ENCODE measurements around the gene ZBTB7B. TPM values are rescaled to one million over a fixed set of nuclear protein-coding genes. Genes with fewer than 3 reads are reported as not detected.

Gene ZBTB7B
- total and polyA plus RNA-seq, 9 of the 15 experiments (the other 6 are each of a cell fraction or from before 2014, with no cell fraction given) = 0.04 to 46.5 (median 15.2) TPM

- Histone ChIP-seq H3K27ac (ENCODE audit: extremely low read depth, low read depth, low read length) (no peak overlapping the region), H3K4me3 (no peak overlapping the region), H2AFZ (ENCODE audit: low read depth, low read length) (no peak overlapping the region), H3K36me3 (ENCODE audit: control insufficient read depth, insufficient read depth, low read length) (0 out of 3 replicates have a peak, but pooled peaks cover 4% of the 10 kb centered on the region), H3K27me3 (ENCODE audit: control insufficient read depth in 2 of 2, insufficient read depth in 2 of 2, low read length in 2 of 2) (no peaks in the 10 kb centered on the region), H3K9ac (ENCODE audit: insufficient read depth in 1 of 2, low read depth in 2 of 2, low read length in 2 of 2) (peak overlapping the region in 1 of 2 experiments; percentile 70; a peak in 1 of 4 replicates), H4K20me1 (replicated peaks; ENCODE audit: control insufficient read depth, insufficient read depth, low read length) (no peaks in the 10 kb centered on the region), H3K9me1 (ENCODE audit: control insufficient read depth, insufficient read depth, low read length) (no peaks in the 10 kb centered on the region), H3K4me2 (ENCODE audit: insufficient read depth, low read length) (no peak overlapping the region), H3K9me3 (replicated peaks; ENCODE audit: control insufficient read depth, insufficient read depth, low read depth, low read length) (no peaks in the 10 kb centered on the region), H3K79me2 (ENCODE audit: control insufficient read depth, insufficient read depth, low read length) (peaks cover 14% of the 10 kb centered on the region), H3K4me1 (replicated peaks in 1 of 2; ENCODE audit: control insufficient read depth in 2 of 2, insufficient read depth in 2 of 2, low read length in 2 of 2) (peaks cover 38 to 59% of the 10 kb centered on the region in 2 experiments)
- no peak for FAIRE-seq
- CTCF ChIA-PET (ENCODE audit: low intra/inter-chr PET ratio) = interaction anchor here (0.6 to 1.8 kb wide), 5 partner anchors 23 to 439 kb away, joined by 3 to 5 read pairs (median 3); partner anchors contain the start of gene PBXIP1
- 84% methylated on average over 9 of the region's 16 CpGs for WGBS (ENCODE audit: insufficient coverage, low coverage, missing lambda C conversion rate)
- in situ Hi-C loops (cut with MboI) = no loop called here
- TF ChIP-seq YY1 (IDR thresholded peaks at IDR 0.05; ENCODE audit: borderline replicate concordance in 1 of 3, control insufficient read depth in 1 of 3, extremely low read depth in 1 of 3, insufficient read depth in 3 of 3, insufficient read length in 1 of 3, insufficient replicate concordance in 2 of 3, low read depth in 1 of 3, low read length in 2 of 3) = no peak
- TF ChIP-seq RAD21 (CRISPR knock-in tag; conservative IDR thresholded peaks at IDR 0.05 in 1 of 2, IDR thresholded peaks at IDR 0.05 in 1 of 2) = 0 out of 4 replicates have a peak, but pooled peaks of 1 of the 2 experiments have one; percentile 12
- TF ChIP-seq, protein P1, sequence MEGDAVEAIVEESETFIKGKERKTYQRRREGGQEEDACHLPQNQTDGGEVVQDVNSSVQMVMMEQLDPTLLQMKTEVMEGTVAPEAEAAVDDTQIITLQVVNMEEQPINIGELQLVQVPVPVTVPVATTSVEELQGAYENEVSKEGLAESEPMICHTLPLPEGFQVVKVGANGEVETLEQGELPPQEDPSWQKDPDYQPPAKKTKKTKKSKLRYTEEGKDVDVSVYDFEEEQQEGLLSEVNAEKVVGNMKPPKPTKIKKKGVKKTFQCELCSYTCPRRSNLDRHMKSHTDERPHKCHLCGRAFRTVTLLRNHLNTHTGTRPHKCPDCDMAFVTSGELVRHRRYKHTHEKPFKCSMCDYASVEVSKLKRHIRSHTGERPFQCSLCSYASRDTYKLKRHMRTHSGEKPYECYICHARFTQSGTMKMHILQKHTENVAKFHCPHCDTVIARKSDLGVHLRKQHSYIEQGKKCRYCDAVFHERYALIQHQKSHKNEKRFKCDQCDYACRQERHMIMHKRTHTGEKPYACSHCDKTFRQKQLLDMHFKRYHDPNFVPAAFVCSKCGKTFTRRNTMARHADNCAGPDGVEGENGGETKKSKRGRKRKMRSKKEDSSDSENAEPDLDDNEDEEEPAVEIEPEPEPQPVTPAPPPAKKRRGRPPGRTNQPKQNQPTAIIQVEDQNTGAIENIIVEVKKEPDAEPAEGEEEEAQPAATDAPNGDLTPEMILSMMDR (IDR thresholded peaks at IDR 0.05 in 2 of 3, conservative IDR thresholded peaks at IDR 0.05 in 1 of 3; ENCODE audit: insufficient read depth in 2 of 3, low read depth in 1 of 3, low read length in 3 of 3) = peak; percentile 35 to 39 (median 38); a peak in 3 of 6 replicates
- no peak for TF ChIP-seq BHLHE40 (IDR thresholded peaks at IDR 0.05; ENCODE audit: low read length)
- no peak for TF ChIP-seq ZNF79 (CRISPR knock-in tag; IDR thresholded peaks at IDR 0.05; ENCODE audit: low read depth)
- intact Hi-C loops (cut with micrococcal nuclease) = no loop called here
- no TSS peak for BruUV-seq (replicated peaks)
- POLR2A ChIA-PET = interaction anchor here (2.2 to 8.2 kb wide), 3 partner anchors 9 to 32 kb away, joined by 9 to 80 read pairs (median 21); partner anchors contain the start of gene FLAD1
- ATAC-seq = no peak
- DNase-seq (ENCODE audit: extremely low read depth in 1 of 4, low spot score in 3 of 4) = peak in 1 of 4 experiments; percentile 1
These were observed 4.3 kb upstream of the ZBTB7B start for GRCh38 chr1:154998201-154998780.

Measured in K562 (cell line).